NOMO-1 treated with DMSO at 0.1 percent for 48 hours (cell line): ENCODE measurements around the gene EEF1AKMT2.

Source experiments
- DNase-seq: peaks from one replicate; lab custom pipeline; 2025; ENCODE audit not compliant: unreplicated experiment; lab: John Stamatoyannopoulos, UW

The EEF1AKMT2 gene

GRCh38 chr10:124723826-124724225 lies 67.9 kb downstream of the EEF1AKMT2 start:
- no peak for DNase-seq

- no peak for DNase-seq
Observed at GRCh38 chr10:124722798-124723783, 68.6 kb downstream of the EEF1AKMT2 start.

GRCh38 chr10:124721330-124722045 lies 70.2 kb downstream of the EEF1AKMT2 start:
- peak; percentile 83 for DNase-seq

- peak; percentile 68 for DNase-seq
Observed at GRCh38 chr10:124719213-124719851, 72.4 kb downstream of the EEF1AKMT2 start.

- peak; percentile 96 for DNase-seq
Observed at GRCh38 chr10:124717911-124718741, 73.6 kb downstream of the EEF1AKMT2 start.

GRCh38 chr10:124717041-124717757 lies 74.5 kb downstream of the EEF1AKMT2 start:
- DNase-seq = no peak

GRCh38 chr10:124716369-124716768 lies 75.3 kb downstream of the EEF1AKMT2 start:
- DNase-seq = no peak

GRCh38 chr10:124715439-124715838 lies 76.2 kb downstream of the EEF1AKMT2 start:
- no peak for DNase-seq

GRCh38 chr10:124713679-124714255 lies 77.9 kb downstream of the EEF1AKMT2 start:
- no peak for DNase-seq

GRCh38 chr10:124712704-124713407 lies 78.8 kb downstream of the EEF1AKMT2 start:
- no peak for DNase-seq

- DNase-seq = no peak
Observed at GRCh38 chr10:124711145-124711544, 80.5 kb downstream of the EEF1AKMT2 start.

- DNase-seq = no peak
Observed at GRCh38 chr10:124710266-124710881, 81.3 kb downstream of the EEF1AKMT2 start.

- DNase-seq = no peak
Observed at GRCh38 chr10:124709861-124710260, 81.8 kb downstream of the EEF1AKMT2 start.

GRCh38 chr10:124708922-124709520 lies 82.7 kb downstream of the EEF1AKMT2 start:
- DNase-seq = no peak

GRCh38 chr10:124708246-124708779 lies 83.4 kb downstream of the EEF1AKMT2 start:
- no peak for DNase-seq
